HG03064 (cell line): Measurements from ENCODE around the gene OR4F16.
"Not testable (repeated sequence)": the region's sequence is repeated elsewhere in the genome, so short reads cannot be mapped to it uniquely, and the experiment has no call there.

Source experiments
- ATAC-seq: cut with Tn5 transposase; IDR thresholded peaks from one replicate; pipeline ENCODE4 v1.9.1; 2021; ENCODE audit warnings: low read depth; ENCODE audit not compliant: unreplicated experiment

Gene OR4F16

GRCh38 chr1:686554-686953 is at the start of gene OR4F16:
Gene OR4F16, minus strand, starts transcription at chr1:686654. Its CDS starts 0 bp downstream, at chr1:686654.
- ATAC-seq: not testable (repeated sequence)

- not testable (repeated sequence) for ATAC-seq
Measured at GRCh38 chr1:733649-734048, 47.2 kb upstream of the OR4F16 start.

GRCh38 chr1:727040-727439 is 40.6 kb upstream of the OR4F16 start:
- ATAC-seq: not testable (repeated sequence)
